OCI-LY7 (cell line): ENCODE results near the gene ANKRD27. TPM values are rescaled to one million over a fixed set of nuclear protein-coding genes. Genes with fewer than 3 reads are reported as not detected.

Experiments used
- BruUV-seq: library from RNA; stranded (reverse); fragments of 400-500 nt; replicated peaks from 2 replicates; lab custom pipeline; 2021; lab: Mats Ljungman, UMichigan
- CTCF ChIA-PET: fragments of 300-600 bp; sonication (Branson Sonifier 250); formaldehyde crosslinking; loops from one replicate; lab custom pipeline; 2022; ENCODE audit warnings: antibody characterized with exemption; ENCODE audit not compliant: unreplicated experiment; lab: Charles Lee
- POLR2A ChIA-PET: fragments of 300-600 bp; sonication (Branson Sonifier 250); formaldehyde crosslinking; loops from one replicate; lab custom pipeline; 2022; ENCODE audit warnings: antibody characterized with exemption; lab: Charles Lee
- DNase-seq: peaks from one replicate; pipeline ENCODE4 v3.0.0-alpha.2; 2015; ENCODE audit warnings: low spot score
- H2AFZ ChIP-seq: fragments of 200-600 bp; sonication (generic), shearing (Covaris generic); 2 replicates; pipeline ENCODE4 v1.6.1; 2014; ENCODE audit warnings: mild to moderate bottlenecking, antibody characterized with exemption, low read length, moderate library complexity
- H3K27ac ChIP-seq: fragments of 200-600 bp; sonication (generic); 2 replicates; pipeline ENCODE4 v1.5.1; 2014; ENCODE audit warnings: mixed run types, low read depth, mild to moderate bottlenecking, moderate library complexity, low read length, inconsistent platforms; ENCODE audit not compliant: poor library complexity, severe bottlenecking
- H3K36me3 ChIP-seq: fragments of 200-600 bp; sonication (generic); 2 replicates; pipeline ENCODE4 v1.6.1; 2014; ENCODE audit warnings: mild to moderate bottlenecking, antibody characterized with exemption, low read length, moderate library complexity, mixed read lengths; ENCODE audit not compliant: insufficient read depth
- H3K4me1 ChIP-seq: fragments of 200-600 bp; sonication (generic); 2 replicates; pipeline ENCODE4 v1.5.1; 2014; ENCODE audit warnings: mild to moderate bottlenecking, low read length; ENCODE audit not compliant: insufficient read depth, poor library complexity, severe bottlenecking
- H3K4me2 ChIP-seq: fragments of 200-600 bp; sonication (generic); 2 replicates; pipeline ENCODE4 v1.6.1; 2014; ENCODE audit warnings: mild to moderate bottlenecking, low read length
- H3K4me3 ChIP-seq: fragments of 200-600 bp; sonication (generic); 2 replicates; pipeline ENCODE4 v1.5.1; 2014; ENCODE audit warnings: mild to moderate bottlenecking, low read depth, low read length; ENCODE audit not compliant: poor library complexity, severe bottlenecking
- H3K79me2 ChIP-seq: fragments of 200-600 bp; sonication (generic); 2 replicates; pipeline ENCODE4 v1.6.1; 2016; ENCODE audit warnings: low read depth, mild to moderate bottlenecking, low read length, moderate library complexity, mixed read lengths; ENCODE audit not compliant: insufficient read depth
- H3K9me2 ChIP-seq: fragments of 200-600 bp; sonication (generic); 2 replicates; pipeline ENCODE4 v1.6.1; 2016; ENCODE audit warnings: mild to moderate bottlenecking, low read length, mixed read lengths; ENCODE audit not compliant: insufficient read depth
- H3K9me3 ChIP-seq: fragments of 200-600 bp; sonication (generic); 2 replicates; pipeline ENCODE4 v1.6.1; 2014; ENCODE audit warnings: mild to moderate bottlenecking, mixed run types, low read length, mixed read lengths
- H4K20me1 ChIP-seq: fragments of 200-600 bp; sonication (generic); 2 replicates; pipeline ENCODE4 v1.6.1; 2014; ENCODE audit warnings: mild to moderate bottlenecking, antibody characterized with exemption, low read length, moderate library complexity, mixed read lengths; ENCODE audit not compliant: insufficient read depth
- EZH2phosphoT487 ChIP-seq: fragments of 200-600 bp; sonication (generic); IDR thresholded peaks from 2 replicates; pipeline ENCODE4 v1.6.1; 2018; ENCODE audit warnings: low read depth, borderline replicate concordance, mild to moderate bottlenecking, mixed run types, antibody characterized with exemption, low read length, moderate library complexity, mixed read lengths
- intact Hi-C: fragments of 100-400 bp; cut with micrococcal nuclease; formaldehyde crosslinking; loops from one replicate; pipeline ENCODE4 v1.10.0; 2022; ENCODE audit not compliant: unreplicated experiment
- small RNA-seq: library from RNA; depleted of rRNA; stranded (forward); fragments of <200 nt; gene quantifications from one replicate; pipeline ENCODE3, GENCODE V24; 2014
- total RNA-seq, 2 experiments: library from RNA; depleted of rRNA in 1 of 2; stranded (reverse); fragments of >200 nt in 1 of 2; shearing (Covaris generic) in 1 of 2; gene quantifications; 2 replicates each; pipeline ENCODE4 v1.2.3, GENCODE V29; 2014 to 2022
- TF ChIP-seq, protein P1 (sequence below): fragments of 200-600 bp; sonication (generic); conservative IDR thresholded peaks from 2 replicates; pipeline ENCODE4 v1.5.1; 2014; ENCODE audit warnings: mild to moderate bottlenecking, antibody characterized with exemption, low read length, moderate library complexity, mixed read lengths

The ANKRD27 gene
- total RNA-seq, 2 experiments from 2014 or later = 43.0 to 58.5 TPM

DNA sequence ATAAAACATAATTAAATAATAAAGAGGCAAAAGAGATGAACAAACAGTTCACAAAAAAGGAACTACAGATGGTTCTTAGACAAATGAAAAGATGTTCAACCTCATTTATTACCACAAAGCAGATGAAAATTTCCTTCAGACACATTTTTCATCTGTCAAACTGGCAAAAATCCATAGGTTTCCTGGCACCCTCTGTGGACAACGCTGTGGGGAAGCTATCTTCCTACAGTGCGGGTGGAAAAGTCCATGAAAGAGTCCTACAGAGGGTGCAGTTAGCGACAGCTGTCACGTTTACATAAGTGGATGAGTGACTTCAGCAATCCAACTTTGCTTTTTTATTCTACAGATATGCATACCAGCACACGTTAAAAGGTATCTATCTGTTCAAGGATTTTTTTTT lies 124.3 kb downstream of the ANKRD27 start:
- Histone ChIP-seq H3K79me2 (no peaks in the 10 kb centered on the region), H3K4me3 (no peak overlapping the region), H3K27ac (no peak overlapping the region), H3K4me2 (no peak overlapping the region), H4K20me1 (no peaks in the 10 kb centered on the region), H3K36me3 (no peaks in the 10 kb centered on the region), H3K9me2 (no peaks in the 10 kb centered on the region), H3K9me3 (no peaks in the 10 kb centered on the region), H2AFZ (no peak overlapping the region), H3K4me1 (no peaks in the 10 kb centered on the region)
- no peak for DNase-seq
- intact Hi-C loops = no loop called here
- TF ChIP-seq EZH2phosphoT487 = no peak
- TF ChIP-seq, protein P1, sequence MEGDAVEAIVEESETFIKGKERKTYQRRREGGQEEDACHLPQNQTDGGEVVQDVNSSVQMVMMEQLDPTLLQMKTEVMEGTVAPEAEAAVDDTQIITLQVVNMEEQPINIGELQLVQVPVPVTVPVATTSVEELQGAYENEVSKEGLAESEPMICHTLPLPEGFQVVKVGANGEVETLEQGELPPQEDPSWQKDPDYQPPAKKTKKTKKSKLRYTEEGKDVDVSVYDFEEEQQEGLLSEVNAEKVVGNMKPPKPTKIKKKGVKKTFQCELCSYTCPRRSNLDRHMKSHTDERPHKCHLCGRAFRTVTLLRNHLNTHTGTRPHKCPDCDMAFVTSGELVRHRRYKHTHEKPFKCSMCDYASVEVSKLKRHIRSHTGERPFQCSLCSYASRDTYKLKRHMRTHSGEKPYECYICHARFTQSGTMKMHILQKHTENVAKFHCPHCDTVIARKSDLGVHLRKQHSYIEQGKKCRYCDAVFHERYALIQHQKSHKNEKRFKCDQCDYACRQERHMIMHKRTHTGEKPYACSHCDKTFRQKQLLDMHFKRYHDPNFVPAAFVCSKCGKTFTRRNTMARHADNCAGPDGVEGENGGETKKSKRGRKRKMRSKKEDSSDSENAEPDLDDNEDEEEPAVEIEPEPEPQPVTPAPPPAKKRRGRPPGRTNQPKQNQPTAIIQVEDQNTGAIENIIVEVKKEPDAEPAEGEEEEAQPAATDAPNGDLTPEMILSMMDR = no peak
- ChIA-PET CTCF (no interaction called here), POLR2A (no interaction called here)
- no TSS peak for BruUV-seq

Small RNA genes lying within 50 kb of the gene (small RNA-seq; reads per million reads assigned to genes)
- not detected for gene RN7SL789P
- gene SNORA68B = 0.21 reads per million

Other genes starting within 250 kb of the ANKRD27 start
- gene PDCD5, start 94.0 kb downstream of the ANKRD27 start, total RNA-seq (2014; rRNA removed; shearing (Covaris generic)) = 162 and 200 TPM in 2 replicates
- gene PDCD5, start 94.0 kb downstream of the ANKRD27 start, total RNA-seq (2022) = 170 and 186 TPM in 2 replicates
- 0.54 TPM in 2 replicates for gene RGS9BP, start 668 bp upstream of the ANKRD27 start, total RNA-seq (2014; rRNA removed; shearing (Covaris generic))
- gene RGS9BP, start 668 bp upstream of the ANKRD27 start, total RNA-seq (2022) = 0.65 and 0.72 TPM in 2 replicates
- 3.4 and 3.9 TPM in 2 replicates for gene NUDT19, start 16.6 kb upstream of the ANKRD27 start, total RNA-seq (2014; rRNA removed; shearing (Covaris generic))
- 5.4 and 6.8 TPM in 2 replicates for gene NUDT19, start 16.6 kb upstream of the ANKRD27 start, total RNA-seq (2022)
- gene TDRD12, start 44.6 kb upstream of the ANKRD27 start, total RNA-seq (2014; rRNA removed; shearing (Covaris generic)) = not detected in 2 replicates
- not detected in 2 replicates for gene TDRD12, start 44.6 kb upstream of the ANKRD27 start, total RNA-seq (2022)
- not detected in 2 replicates for gene SLC7A9, start 194.6 kb upstream of the ANKRD27 start, total RNA-seq (2014; rRNA removed; shearing (Covaris generic))
- not detected in 2 replicates for gene SLC7A9, start 194.6 kb upstream of the ANKRD27 start, total RNA-seq (2022)